Activated T-cell treated with anti-CD3 and anti-CD28 coated beads, Interleukin-2, amount 50 U/mL, for 48 hours (primary cell): ENCODE results near the gene TNNI3K.

Experiments
- DNase-seq, 2 experiments: peaks; one replicate each; pipeline ENCODE4 v3.0.0-alpha.2; 2020

The TNNI3K gene

DNA sequence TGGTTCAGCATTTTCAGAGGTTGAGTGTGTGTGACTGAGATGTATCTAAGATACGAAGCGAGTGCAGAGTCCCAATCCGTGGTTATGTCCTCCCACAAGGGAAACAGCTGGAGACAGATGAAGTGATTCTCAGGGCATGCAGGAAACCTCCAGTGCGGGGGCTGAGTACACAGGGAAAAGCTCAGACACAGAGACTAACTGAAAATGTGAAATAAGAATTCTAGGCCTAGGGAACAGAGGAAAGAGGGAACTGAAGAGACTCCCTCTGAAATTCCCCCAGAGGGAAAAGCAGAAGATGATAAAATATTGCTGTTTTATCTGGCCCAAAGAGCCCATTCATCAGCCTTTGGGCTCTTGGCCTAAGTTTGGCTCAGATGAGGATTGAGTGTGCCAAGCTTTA is 160.4 kb downstream of the TNNI3K start:
- DNase-seq: no peak

DNA sequence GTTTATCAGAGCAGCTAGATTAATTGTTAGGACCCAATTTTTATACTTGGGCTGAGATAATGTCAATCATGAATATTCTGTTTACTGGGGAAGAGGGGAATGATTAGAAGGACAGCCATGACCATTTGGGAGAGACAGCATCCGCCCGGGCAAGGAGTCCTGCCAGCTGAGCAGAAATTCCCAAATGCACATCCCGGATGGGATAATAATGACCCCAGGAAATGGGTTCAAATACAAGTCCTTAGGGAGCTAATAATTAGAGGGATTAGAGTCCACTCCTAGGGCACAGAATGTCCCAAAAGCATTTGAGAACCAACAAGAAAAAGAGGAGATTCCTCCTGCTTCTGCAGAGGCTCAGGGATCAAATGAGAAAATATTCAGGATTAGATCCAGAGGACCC is 161.3 kb downstream of the TNNI3K start:
- DNase-seq: no peak

DNA sequence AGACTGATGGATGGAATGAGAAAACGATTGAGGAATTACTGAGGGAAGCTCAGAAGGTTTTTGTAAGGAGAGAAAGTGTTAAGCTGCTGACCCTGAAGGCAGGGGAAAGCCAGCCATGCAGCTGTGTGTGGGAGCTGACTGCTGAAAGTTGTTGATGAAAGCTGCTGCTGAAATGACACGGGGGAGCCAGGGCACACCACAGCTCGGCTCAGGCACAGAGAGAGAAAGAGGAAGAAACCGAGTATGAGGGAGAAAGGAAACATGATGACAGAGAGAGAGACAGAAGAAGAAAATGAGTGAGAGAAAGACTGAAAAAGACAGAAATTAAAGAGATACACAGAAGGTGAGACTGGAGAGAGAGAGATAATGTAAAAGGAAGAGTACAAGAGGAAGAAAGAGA is 161.7 kb downstream of the TNNI3K start:
- DNase-seq: no peak

DNA sequence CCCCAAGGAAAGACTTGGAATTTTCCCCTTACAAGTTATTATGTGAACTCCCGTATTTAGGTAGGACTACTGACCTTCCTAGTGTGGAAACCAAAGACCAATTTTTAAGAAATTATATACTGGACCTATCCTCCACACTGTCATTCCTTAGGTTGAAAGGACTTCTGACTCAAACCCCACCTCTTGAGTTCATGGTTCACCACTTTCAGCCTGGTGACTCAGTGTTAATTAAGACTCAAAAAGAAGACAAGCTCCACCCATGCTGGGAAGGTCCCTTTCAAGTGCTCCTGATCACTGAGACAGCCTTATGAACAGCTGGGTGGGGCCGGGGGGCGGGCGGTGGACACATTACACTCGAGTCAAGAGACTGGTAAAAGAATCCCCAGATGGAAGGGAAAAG is 164.1 kb downstream of the TNNI3K start:
- DNase-seq: no peak

DNA sequence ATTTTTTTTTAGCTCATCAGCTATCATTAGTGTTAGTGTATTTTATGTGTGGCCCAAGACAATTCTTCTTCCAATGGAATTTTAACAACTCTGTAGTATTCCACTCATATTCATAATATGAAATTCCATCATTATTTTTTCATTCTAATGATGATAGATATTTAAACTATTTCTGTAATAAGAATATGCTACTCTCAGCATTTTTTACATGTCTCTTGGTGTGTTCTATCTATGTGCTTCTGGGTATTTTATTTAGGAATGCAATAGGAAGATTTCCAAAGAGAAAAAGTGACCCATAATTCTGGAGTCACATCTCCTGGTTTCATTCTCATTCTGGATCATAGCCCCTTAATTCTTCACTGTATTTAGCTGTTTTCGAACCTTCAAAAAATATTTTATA is 167.7 kb downstream of the TNNI3K start:
- no peak for DNase-seq

DNA sequence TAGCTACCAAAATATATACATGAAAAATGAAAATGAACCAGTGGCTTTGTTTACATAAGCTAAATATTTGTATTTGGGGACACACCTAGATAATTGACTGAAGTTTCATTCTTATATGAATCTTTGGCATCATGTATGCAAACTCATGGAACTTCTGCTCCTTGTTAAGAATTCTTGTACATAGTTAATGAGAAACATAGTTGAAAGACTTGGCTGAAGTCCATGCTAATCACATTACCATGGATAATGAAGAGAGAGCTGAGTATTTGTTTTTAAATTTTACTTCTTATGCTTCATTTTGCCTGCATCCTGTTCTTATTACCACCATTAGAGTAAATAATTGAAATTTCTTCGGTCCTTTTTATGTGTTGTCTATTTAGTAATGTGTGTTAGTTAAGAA is 168.4 kb downstream of the TNNI3K start:
- DNase-seq: no peak

DNA sequence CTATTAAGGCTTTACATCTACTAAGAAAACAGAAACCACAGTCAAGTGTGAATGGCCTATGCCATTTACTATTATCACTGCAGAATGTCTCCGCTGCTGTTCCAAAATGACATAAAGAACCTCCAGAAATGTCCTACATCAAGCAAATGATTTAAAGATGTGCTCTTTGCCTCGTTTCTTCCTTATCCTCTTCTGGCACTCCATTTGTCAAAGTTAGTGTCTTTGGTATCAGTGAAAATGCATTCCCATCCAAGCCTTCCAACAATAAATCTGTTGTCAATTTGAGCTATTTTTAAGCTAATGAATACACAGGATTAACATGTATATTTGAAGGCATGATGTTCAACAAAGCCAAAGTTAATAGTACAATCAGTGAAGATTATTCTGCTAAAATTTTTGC is 171.6 kb downstream of the TNNI3K start:
- DNase-seq: no peak

DNA sequence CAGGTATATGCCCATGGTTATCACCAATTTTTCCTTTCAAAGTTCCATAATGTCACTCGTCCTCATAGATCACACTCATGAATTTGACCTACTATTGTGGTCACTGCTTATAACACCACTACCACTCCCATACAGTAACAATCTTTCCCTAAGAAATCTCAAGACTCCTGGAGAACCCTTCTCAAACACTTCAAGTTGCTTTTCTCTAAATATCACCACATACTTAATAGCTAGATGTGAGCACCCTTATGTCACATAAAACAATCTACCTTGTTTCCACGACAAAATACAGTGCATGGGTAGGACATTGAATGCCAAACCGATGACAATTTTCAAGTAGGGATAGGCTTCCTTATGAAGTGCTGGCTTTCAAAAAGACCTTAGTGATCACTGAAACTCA is 172.7 kb downstream of the TNNI3K start:
- no peak for DNase-seq

DNA sequence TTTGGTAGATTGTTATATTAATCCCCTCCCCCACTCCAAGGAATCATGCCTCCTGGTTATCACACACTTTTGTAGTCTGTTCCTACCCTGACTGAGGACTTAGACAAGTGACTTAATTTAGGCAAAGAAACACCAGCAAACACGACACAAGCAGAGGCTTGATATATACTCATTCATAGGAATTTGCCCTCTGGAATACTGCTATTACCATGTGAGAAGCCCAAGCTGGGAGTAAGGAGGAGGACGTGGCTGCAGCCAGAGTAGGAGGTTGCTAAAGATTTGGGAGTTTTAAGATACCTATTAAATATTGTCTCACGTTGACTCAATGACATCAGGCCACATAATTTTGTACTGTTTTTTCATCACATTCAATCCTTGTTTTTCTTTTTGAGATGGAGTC is 177.1 kb downstream of the TNNI3K start:
- DNase-seq: no peak

DNA sequence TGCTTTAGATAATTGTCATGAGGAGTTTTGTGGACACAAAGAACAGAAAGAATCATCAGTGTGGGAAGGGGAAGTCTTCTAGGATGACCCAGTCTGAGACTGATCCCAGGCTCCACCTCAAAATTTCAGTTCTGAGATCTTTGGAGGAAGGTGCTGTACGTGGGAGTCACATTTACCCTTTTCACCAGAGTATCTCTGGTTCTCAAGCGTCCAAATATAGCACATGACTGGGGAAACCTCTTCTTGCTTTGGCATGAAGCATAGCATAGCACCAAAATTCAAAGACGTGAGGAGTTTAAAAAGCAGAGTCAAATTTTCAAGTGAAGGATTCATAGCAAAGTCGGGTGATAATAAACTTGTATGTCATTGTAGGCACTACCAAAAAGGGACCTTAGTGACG is 180.7 kb downstream of the TNNI3K start:
- DNase-seq: no peak

DNA sequence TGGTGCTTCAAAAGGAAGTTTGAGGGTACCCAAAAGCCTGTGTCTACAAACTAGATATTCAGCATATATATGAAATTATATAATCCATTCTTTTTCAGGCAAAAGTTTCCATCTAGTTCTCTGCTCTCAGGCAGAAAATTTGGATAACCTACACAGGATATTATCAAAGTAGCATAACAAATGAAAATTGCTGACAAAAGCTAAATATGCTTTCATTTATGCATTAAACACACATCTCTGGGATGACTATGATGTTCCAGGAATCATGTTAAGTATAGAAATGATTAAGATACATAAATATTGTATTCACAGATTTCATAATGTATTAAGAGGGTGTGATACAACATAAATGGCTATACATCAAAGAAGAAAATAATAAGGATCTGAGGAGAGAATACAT is 184.4 kb downstream of the TNNI3K start:
- no peak for DNase-seq

DNA sequence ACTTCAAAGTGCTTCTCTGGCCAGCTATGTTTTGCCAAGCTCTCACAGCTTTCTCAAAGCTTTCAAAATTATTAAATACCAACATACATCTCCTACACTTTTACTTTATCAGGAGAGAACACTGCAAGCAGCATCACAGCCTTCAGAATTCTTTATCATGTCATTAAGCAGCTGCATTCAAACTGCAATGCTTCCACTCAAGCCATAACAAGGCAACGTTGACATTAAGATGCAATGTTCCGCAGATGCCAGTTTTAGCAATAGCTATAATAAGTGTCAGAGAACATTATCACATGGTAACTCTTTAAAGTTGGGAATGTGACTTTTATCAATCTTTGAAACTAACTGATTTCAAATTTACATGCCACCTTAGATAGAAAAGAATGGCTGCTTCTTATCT is 185.3 kb downstream of the TNNI3K start:
- DNase-seq: no peak

DNA sequence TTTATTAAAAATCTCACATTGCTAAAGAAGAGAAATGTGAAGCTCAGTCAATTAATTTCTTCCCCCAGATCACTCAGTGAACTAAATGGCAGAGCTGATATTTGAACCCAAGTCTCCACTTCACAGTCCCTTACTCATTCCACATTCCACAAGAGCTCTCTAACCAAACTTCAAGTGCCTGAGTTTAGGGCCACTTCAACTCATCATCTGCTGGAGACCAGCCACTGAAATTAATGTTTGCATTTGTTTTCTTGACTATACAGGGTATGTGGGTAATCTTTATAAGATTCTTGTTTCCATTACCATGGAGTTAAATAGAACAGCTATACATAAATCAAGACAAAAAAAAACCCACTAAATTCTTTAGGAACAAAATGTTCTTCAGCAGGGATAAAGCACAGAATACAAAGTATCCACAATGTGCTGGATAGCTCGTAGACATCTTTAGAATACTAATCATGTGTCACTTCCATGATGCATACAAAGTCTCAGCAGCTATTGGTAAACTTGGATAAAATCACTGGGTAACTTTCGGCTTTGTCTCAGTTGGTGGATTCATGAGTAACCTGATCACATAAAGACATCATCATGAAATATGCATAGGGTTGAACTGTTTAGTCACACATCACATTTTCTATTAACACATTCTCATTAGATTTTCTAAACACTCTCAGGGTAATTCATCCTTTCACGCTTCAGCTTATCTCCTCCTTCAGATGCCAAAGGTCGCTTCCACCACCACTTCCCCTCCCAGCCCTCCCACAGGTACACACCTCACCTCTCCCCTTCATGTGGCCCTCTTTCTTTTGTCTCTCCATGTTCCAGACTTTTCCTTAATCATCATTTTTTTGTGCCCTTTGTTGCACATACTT is 187.5 kb downstream of the TNNI3K start:
- DNase-seq: no peak

DNA sequence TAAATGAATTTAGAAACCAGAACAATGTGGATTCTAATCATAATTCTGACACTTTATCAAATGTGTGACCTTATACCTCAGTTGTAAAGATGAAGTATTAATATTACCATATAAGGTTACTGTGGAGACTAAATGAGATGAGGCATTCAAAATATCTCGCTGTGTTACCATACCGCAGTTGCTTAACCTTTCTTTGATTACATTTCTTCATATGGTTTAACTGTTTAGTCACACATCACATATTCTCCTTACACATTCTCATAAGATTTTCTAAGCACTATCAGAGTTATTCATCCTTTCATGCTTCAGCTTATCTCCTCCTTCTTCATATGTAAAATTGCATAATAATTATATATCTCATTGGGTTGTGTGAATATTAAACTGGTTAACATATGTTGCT is 188.3 kb downstream of the TNNI3K start:
- DNase-seq: no peak

DNA sequence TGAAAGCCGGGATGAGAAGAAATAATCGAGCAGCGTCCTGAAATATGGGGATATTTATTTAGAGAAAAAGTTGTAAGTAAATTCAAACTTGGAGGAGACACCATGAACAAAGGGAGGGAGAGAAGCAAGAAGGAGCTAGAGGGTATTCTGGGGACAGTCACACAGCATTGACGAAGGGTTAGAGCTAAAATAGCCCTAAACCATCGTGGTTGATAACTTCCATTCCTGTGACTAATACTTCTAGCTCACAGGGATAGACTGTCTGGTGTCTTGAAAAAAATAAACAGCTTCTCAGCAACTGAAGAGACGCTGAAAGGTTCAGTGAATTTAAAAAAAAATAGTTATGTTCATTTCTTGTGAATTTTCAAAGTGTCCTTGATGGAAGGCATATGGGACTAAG is 190.5 kb downstream of the TNNI3K start:
- DNase-seq: no peak

DNA sequence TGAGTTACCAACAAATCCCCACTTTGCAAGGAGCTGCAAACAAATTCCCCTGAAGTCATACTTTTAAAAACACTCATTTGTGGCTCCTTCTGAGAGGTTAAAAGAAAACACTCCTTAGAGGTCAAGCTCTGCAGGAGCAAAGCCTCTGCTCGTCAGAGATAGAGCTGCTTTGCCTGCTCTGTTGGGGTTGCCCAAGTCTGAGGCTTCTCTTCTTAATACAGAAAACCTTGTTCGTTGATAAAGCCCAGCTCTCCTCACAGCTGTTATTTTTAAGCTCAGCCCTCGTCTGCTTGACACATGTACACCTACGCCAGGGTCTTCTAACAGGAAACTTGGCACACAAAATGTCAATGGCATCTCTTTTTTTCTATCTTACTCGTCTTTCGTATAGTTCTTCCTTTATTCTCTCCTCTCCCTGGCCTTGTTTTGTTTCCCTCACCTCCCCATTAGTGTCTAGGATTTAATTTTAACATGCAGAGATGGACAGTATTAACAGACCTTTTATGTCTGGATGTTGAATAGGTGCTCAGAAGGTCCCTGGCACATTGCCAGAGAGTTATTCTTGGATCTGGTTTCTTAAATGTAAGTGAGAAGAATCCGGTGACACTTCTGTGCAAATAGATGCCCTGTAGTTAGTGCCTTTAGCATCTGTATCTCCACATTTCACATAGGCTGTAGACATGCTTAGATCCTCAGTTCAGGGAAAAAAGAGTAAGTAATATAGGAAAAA is 191.2 kb downstream of the TNNI3K start:
- no peak for DNase-seq

DNA sequence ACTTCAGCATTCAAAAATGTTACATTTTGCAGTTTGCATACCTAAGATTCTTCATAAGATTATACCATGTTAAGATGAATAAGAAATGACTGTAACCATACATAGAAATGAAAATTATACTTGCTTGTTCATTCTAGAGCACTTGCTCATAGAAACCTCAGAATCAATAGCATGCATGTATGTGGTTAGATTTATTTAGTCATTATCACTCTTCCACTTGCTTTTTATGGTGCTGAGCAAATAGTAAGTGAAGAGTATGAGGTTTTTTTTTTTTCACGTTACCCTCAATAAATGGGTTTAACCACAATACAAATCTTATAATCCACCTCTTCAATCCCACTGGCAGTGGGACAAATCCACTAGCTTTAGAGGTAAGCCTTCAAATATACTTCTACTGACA is 192.5 kb downstream of the TNNI3K start:
- no peak for DNase-seq

DNA sequence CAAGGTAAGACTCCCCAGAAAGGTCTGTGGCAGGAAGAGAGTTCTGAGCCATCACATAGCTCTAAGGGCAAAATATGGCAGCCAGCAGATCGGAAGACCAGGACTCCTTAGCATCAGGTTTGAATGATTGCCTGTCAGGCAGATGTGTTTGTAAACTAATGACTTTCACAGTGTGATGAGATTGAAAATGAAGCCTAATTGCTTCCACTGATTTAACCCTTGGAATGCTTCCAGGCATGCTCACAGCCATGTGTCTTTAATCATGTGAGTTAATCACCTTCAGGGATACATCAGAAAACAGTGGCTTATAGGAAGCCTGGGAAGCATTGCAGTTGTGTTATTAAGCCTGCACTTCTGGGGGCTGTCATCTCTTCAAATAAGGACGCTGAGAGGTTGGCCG is 194.4 kb downstream of the TNNI3K start:
- no peak for DNase-seq

DNA sequence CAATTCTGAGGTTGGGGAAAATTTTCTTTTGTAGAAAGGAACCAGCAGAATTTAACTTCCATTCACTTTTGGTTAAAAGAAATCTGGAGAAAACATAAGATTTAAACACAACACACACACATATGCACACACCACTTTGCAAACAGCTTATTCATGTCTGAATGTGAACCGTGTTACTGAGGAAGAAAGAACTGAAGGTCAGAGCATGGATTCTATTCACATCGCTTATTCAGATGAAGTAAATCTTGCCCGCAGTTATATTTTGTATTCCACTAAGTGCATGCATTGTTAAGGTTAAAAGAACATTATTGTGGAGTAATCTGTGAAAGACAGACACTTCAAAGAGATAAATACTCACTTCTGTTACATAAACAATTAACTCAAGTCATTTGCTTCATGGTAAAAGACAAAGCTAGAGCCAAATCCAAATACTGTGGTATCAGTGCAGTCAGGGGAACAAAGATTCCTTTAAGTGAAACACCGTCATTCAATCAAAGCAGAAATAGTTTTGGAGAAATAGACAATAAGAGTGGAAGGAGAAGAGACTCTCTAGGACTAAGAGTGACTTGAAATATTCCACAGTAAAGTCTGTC is 195.3 kb downstream of the TNNI3K start:
- no peak for DNase-seq

DNA sequence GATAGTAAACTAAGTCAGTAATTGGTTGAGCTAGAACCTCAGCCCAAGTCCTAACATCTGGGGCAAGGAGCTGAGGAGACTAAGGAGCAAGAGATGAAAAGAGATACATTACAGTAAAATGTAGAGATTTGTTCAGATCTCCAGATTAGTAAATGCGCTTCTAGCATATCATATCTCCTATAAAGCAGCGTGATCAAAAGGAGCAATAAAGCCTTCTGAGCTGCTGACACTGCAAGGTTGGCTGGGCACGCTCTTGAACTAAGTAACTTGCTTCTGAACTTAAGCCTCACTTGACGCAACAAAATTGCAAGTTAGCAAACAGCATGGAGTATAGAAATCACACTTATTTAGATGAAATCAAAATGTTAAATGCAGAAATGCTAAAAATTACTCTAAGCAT is 196.3 kb downstream of the TNNI3K start:
- no peak for DNase-seq

DNA sequence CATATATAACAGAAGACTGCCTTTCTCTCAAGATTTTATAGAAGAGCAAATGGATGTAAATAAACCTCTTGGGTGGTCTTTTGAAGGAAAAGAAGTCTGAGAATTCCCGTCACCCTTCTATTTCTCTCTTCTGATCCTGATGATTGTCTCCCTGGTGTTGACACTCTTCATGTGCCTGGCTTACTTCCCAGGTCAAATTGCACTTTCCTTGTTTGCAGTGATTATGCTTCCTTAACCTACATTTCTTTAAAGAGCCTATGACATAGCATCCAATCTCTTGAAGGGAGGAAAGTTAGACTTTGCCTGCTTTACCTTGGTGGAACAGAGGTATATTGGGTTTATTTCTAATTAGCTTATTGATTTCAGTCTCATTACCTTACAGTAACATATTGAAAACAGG is 197.1 kb downstream of the TNNI3K start:
- DNase-seq: no peak

DNA sequence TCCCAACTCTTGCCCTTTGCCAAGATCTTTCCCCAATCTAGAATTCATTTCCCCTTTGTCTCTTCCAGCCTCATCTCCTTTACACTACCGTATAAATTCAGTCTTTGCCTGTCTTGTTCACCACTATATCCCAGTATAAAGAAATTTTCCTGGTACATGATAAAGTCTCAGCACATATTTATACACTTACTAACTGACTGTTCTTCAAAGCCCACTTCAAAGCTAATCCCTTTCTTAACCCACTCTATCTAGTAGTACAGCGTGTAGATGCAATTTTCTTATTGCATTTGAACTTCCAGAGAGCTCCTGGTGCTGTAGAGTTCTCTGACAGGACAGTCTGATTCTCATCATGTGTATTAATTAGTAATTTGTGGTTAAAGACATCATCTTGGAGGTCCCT is 199.1 kb downstream of the TNNI3K start:
- DNase-seq: no peak

DNA sequence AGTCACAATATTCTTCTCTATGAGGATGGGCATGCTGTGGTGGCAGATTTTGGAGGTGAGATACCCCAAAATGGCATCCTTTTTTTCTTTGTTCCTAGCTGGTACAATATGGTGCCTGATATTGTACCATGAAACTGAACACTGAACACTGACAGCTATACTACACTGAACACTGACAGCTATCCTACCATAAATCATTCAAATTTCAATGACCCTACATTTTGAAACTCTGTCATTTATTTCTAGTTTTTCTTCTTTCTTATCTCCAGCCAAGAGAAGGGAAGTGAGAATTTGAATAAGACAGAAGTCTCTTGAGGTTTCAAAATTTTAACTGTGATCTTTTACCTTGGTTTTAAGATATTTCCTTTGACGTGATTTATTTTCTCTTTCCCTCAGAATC is 200.9 kb downstream of the TNNI3K start:
- DNase-seq: no peak

DNA sequence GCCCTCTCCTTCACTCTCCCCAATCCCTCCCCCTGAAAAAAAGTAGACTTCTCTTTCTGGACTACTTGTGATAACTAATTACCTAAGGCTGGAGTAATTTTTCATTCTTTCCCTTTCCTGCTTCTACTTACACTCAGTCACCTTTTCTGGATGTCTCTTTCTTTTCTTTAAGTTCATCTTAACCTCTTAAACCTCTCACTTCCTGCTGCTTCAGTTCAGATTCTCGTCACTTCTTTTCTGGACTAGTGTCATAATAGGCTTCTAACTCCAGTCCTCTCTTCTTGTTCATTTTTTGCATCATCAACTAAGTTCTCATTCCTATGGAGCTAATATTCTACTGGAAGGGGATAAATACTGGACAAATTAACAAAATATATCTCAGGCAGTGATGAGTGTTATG is 201.8 kb downstream of the TNNI3K start:
- no peak for DNase-seq
